ENCODE results near the gene VPS33A. TPM values are rescaled to one million over a fixed set of nuclear protein-coding genes. Genes with fewer than 3 reads are reported as not detected.

Gene VPS33A
- 15.1 and 24.4 TPM in 2 replicates for total RNA-seq

GRCh38 chr12:122266230-122266901 lies at the start of gene VPS33A:
TSS of gene VPS33A (minus strand) at chr12:122266494. CDS start at chr12:122266408, 86 bp downstream.

GRCh38 chr12:122225683-122226365 lies 40.5 kb downstream of the VPS33A start, which contains the start of gene DIABLO:
TSS of gene DIABLO (minus strand) at chr12:122226052. CDS start at chr12:122226014, 38 bp downstream.

GRCh38 chr12:122203301-122204166 lies 62.8 kb downstream of the VPS33A start, which contains the start of gene B3GNT4:
TSS of gene B3GNT4 (plus strand) at chr12:122203709. CDS start at chr12:122204619, 910 bp downstream.

GRCh38 chr12:122182887-122183587 lies 83.3 kb downstream of the VPS33A start, which contains the start of gene LRRC43:
TSS of gene LRRC43 (plus strand) at chr12:122183123. CDS start at chr12:122183145, 22 bp downstream.

Other genes starting within 250 kb of the VPS33A start
- 3.2 and 9.7 TPM in 2 replicates for gene BCL7A, start 244.6 kb downstream of the VPS33A start, total RNA-seq
- gene MLXIP, start 187.7 kb downstream of the VPS33A start, total RNA-seq: 12.1 and 35.0 TPM in 2 replicates
- not detected in 2 replicates for gene IL31, start 92.3 kb downstream of the VPS33A start, total RNA-seq
- 0.81 and 0.82 TPM in 2 replicates for gene LRRC43, start 83.4 kb downstream of the VPS33A start, total RNA-seq
- gene B3GNT4, start 62.8 kb downstream of the VPS33A start, total RNA-seq: under 0.01 TPM in 1 of 2 replicates, not detected in the other
- gene DIABLO, start 40.4 kb downstream of the VPS33A start, total RNA-seq: 52.8 and 67.2 TPM in 2 replicates
- 32.4 and 67.1 TPM in 2 replicates for gene CLIP1, start 156.2 kb upstream of the VPS33A start, total RNA-seq
- gene ZCCHC8, start 234.4 kb upstream of the VPS33A start, total RNA-seq: 10.0 and 20.6 TPM in 2 replicates

All from bladder microvascular endothelial cell (primary cell).